ENCODE results near the gene KRT82. TPM values are rescaled to one million over a fixed set of nuclear protein-coding genes. Genes with fewer than 3 reads are reported as not detected.

Gene KRT82
- polyA plus RNA-seq, 4 donors: not detected

GRCh38 chr12:52419656-52420055 is 13.5 kb upstream of the KRT82 start:
- Histone ChIP-seq H3K4me1 (ENCODE audit: control insufficient read depth in 3 of 3, insufficient read depth in 2 of 3, low read depth in 1 of 3, low read length in 2 of 3) (no peaks in the 10 kb centered on the region), H3K27ac (ENCODE audit: low read depth in 1 of 3, low read length in 2 of 3) (no peak overlapping the region), H3K27me3 (ENCODE audit: control insufficient read depth in 3 of 3, insufficient read depth in 3 of 3, low read length in 3 of 3) (peaks cover 0 to 3% (median 0%) of the 10 kb centered on the region in 3 donors), H3K9me3 (ENCODE audit: control insufficient read depth in 2 of 2, insufficient read depth in 1 of 2, low read depth in 1 of 2, low read length in 1 of 2) (no peaks in the 10 kb centered on the region), H3K4me3 (ENCODE audit: low read depth in 1 of 3, low read length in 3 of 3) (no peak overlapping the region), H3K36me3 (ENCODE audit: control insufficient read depth in 3 of 3, insufficient read depth in 2 of 3, low read depth in 1 of 3, low read length in 3 of 3) (no peaks in the 10 kb centered on the region)
- FAIRE-seq (no peak), DNase-seq (no peak)
- 11 to 49% (median 40%) methylated on average over 1 of the region's 1 CpG for WGBS, 3 donors

- Histone ChIP-seq H3K9me3 (ENCODE audit: control insufficient read depth in 2 of 2, insufficient read depth in 1 of 2, low read depth in 1 of 2, low read length in 1 of 2) (no peaks in the 10 kb centered on the region), H3K4me3 (ENCODE audit: low read depth in 1 of 3, low read length in 3 of 3) (no peak overlapping the region), H3K36me3 (ENCODE audit: control insufficient read depth in 3 of 3, insufficient read depth in 2 of 3, low read depth in 1 of 3, low read length in 3 of 3) (no peaks in the 10 kb centered on the region), H3K27me3 (ENCODE audit: control insufficient read depth in 3 of 3, insufficient read depth in 3 of 3, low read length in 3 of 3) (peaks cover 0 to 3% (median 0%) of the 10 kb centered on the region in 3 donors), H3K27ac (ENCODE audit: low read depth in 1 of 3, low read length in 2 of 3) (no peak overlapping the region), H3K4me1 (ENCODE audit: control insufficient read depth in 3 of 3, insufficient read depth in 2 of 3, low read depth in 1 of 3, low read length in 2 of 3) (no peaks in the 10 kb centered on the region)
- no peak for FAIRE-seq
- no peak for DNase-seq
- WGBS, 3 donors: 82 to 87% (median 83%) methylated on average over 4 of the region's 4 CpGs
Measured at GRCh38 chr12:52418576-52419110, 12.5 kb upstream of the KRT82 start.

- no peak for DNase-seq
- Histone ChIP-seq H3K4me1 (ENCODE audit: control insufficient read depth in 3 of 3, insufficient read depth in 2 of 3, low read depth in 1 of 3, low read length in 2 of 3) (no peaks in the 10 kb centered on the region), H3K4me3 (ENCODE audit: low read depth in 1 of 3, low read length in 3 of 3) (no peak overlapping the region), H3K27me3 (ENCODE audit: control insufficient read depth in 3 of 3, insufficient read depth in 3 of 3, low read length in 3 of 3) (peaks cover 0 to 3% (median 0%) of the 10 kb centered on the region in 3 donors), H3K27ac (ENCODE audit: low read depth in 1 of 3, low read length in 2 of 3) (peak overlapping the region in 1 of 3 donors; percentile 37), H3K36me3 (ENCODE audit: control insufficient read depth in 3 of 3, insufficient read depth in 2 of 3, low read depth in 1 of 3, low read length in 3 of 3) (no peaks in the 10 kb centered on the region), H3K9me3 (ENCODE audit: control insufficient read depth in 2 of 2, insufficient read depth in 1 of 2, low read depth in 1 of 2, low read length in 1 of 2) (no peaks in the 10 kb centered on the region)
- 43 to 69% (median 57%) methylated on average over 2 of the region's 2 CpGs for WGBS, 3 donors
- no peak for FAIRE-seq
Measured at GRCh38 chr12:52417740-52418139, 11.6 kb upstream of the KRT82 start.

GRCh38 chr12:52416795-52417194 is 10.7 kb upstream of the KRT82 start:
- 77 to 88% (median 83%) methylated on average over 1 of the region's 1 CpG for WGBS, 3 donors
- H3K27ac ChIP-seq (ENCODE audit: low read depth in 1 of 3, low read length in 2 of 3): peak overlapping the region in 1 of 3 donors; percentile 51
- no peaks in the 10 kb centered on the region for H3K4me1 ChIP-seq (ENCODE audit: control insufficient read depth in 3 of 3, insufficient read depth in 2 of 3, low read depth in 1 of 3, low read length in 2 of 3)
- DNase-seq (no peak), FAIRE-seq (no peak)
- H3K9me3 ChIP-seq (ENCODE audit: control insufficient read depth in 2 of 2, insufficient read depth in 1 of 2, low read depth in 1 of 2, low read length in 1 of 2): no peaks in the 10 kb centered on the region
- peaks cover 0 to 3% (median 0%) of the 10 kb centered on the region in 3 donors for H3K27me3 ChIP-seq (ENCODE audit: control insufficient read depth in 3 of 3, insufficient read depth in 3 of 3, low read length in 3 of 3)
- H3K4me3 ChIP-seq (ENCODE audit: low read depth in 1 of 3, low read length in 3 of 3): no peak overlapping the region
- H3K36me3 ChIP-seq (ENCODE audit: control insufficient read depth in 3 of 3, insufficient read depth in 2 of 3, low read depth in 1 of 3, low read length in 3 of 3): no peaks in the 10 kb centered on the region

- Histone ChIP-seq H3K9me3 (ENCODE audit: control insufficient read depth in 2 of 2, insufficient read depth in 1 of 2, low read depth in 1 of 2, low read length in 1 of 2) (no peaks in the 10 kb centered on the region), H3K27me3 (ENCODE audit: control insufficient read depth in 3 of 3, insufficient read depth in 3 of 3, low read length in 3 of 3) (no peaks in the 10 kb centered on the region), H3K36me3 (ENCODE audit: control insufficient read depth in 3 of 3, insufficient read depth in 2 of 3, low read depth in 1 of 3, low read length in 3 of 3) (no peaks in the 10 kb centered on the region), H3K4me1 (ENCODE audit: control insufficient read depth in 3 of 3, insufficient read depth in 2 of 3, low read depth in 1 of 3, low read length in 2 of 3) (no peaks in the 10 kb centered on the region), H3K4me3 (ENCODE audit: low read depth in 1 of 3, low read length in 3 of 3) (no peak overlapping the region), H3K27ac (ENCODE audit: low read depth in 1 of 3, low read length in 2 of 3) (peak overlapping the region in 1 of 3 donors; percentile 30)
- DNase-seq: no peak
- WGBS, 3 donors: 63 to 68% (median 64%) methylated on average over 10 of the region's 10 CpGs
- no peak for FAIRE-seq
Measured at GRCh38 chr12:52415870-52416750, 10.0 kb upstream of the KRT82 start.

GRCh38 chr12:52414936-52415335 is 8.8 kb upstream of the KRT82 start:
- no peaks in the 10 kb centered on the region for H3K27me3 ChIP-seq (ENCODE audit: control insufficient read depth in 3 of 3, insufficient read depth in 3 of 3, low read length in 3 of 3)
- no peaks in the 10 kb centered on the region for H3K9me3 ChIP-seq (ENCODE audit: control insufficient read depth in 2 of 2, insufficient read depth in 1 of 2, low read depth in 1 of 2, low read length in 1 of 2)
- 70 to 83% (median 76%) methylated on average over 5 of the region's 5 CpGs for WGBS, 3 donors
- H3K4me1 ChIP-seq (ENCODE audit: control insufficient read depth in 3 of 3, insufficient read depth in 2 of 3, low read depth in 1 of 3, low read length in 2 of 3): no peaks in the 10 kb centered on the region
- DNase-seq: no peak
- no peak overlapping the region for H3K27ac ChIP-seq (ENCODE audit: low read depth in 1 of 3, low read length in 2 of 3)
- no peaks in the 10 kb centered on the region for H3K36me3 ChIP-seq (ENCODE audit: control insufficient read depth in 3 of 3, insufficient read depth in 2 of 3, low read depth in 1 of 3, low read length in 3 of 3)
- H3K4me3 ChIP-seq (ENCODE audit: low read depth in 1 of 3, low read length in 3 of 3): no peak overlapping the region
- no peak for FAIRE-seq

GRCh38 chr12:52413782-52414345 is 7.7 kb upstream of the KRT82 start:
- 68 to 75% (median 69%) methylated on average over 8 of the region's 8 CpGs for WGBS, 3 donors
- no peak for FAIRE-seq

GRCh38 chr12:52413202-52413601 is 7.1 kb upstream of the KRT82 start:
- Histone ChIP-seq H3K4me3 (ENCODE audit: low read depth in 1 of 3, low read length in 3 of 3) (no peak overlapping the region), H3K9me3 (ENCODE audit: control insufficient read depth in 2 of 2, insufficient read depth in 1 of 2, low read depth in 1 of 2, low read length in 1 of 2) (no peaks in the 10 kb centered on the region), H3K4me1 (ENCODE audit: control insufficient read depth in 3 of 3, insufficient read depth in 2 of 3, low read depth in 1 of 3, low read length in 2 of 3) (no peaks in the 10 kb centered on the region), H3K27me3 (ENCODE audit: control insufficient read depth in 3 of 3, insufficient read depth in 3 of 3, low read length in 3 of 3) (no peaks in the 10 kb centered on the region), H3K36me3 (ENCODE audit: control insufficient read depth in 3 of 3, insufficient read depth in 2 of 3, low read depth in 1 of 3, low read length in 3 of 3) (no peaks in the 10 kb centered on the region), H3K27ac (ENCODE audit: low read depth in 1 of 3, low read length in 2 of 3) (no peak overlapping the region)
- 45 to 53% (median 45%) methylated on average over 4 of the region's 4 CpGs for WGBS, 3 donors
- no peak for FAIRE-seq
- no peak for DNase-seq

More at GRCh38 chr12:52413782-52414345, 7.7 kb upstream of the KRT82 start:
- Histone ChIP-seq H3K9me3 (ENCODE audit: control insufficient read depth in 2 of 2, insufficient read depth in 1 of 2, low read depth in 1 of 2, low read length in 1 of 2) (no peaks in the 10 kb centered on the region), H3K4me1 (ENCODE audit: control insufficient read depth in 3 of 3, insufficient read depth in 2 of 3, low read depth in 1 of 3, low read length in 2 of 3) (no peaks in the 10 kb centered on the region), H3K36me3 (ENCODE audit: control insufficient read depth in 3 of 3, insufficient read depth in 2 of 3, low read depth in 1 of 3, low read length in 3 of 3) (no peaks in the 10 kb centered on the region), H3K27me3 (ENCODE audit: control insufficient read depth in 3 of 3, insufficient read depth in 3 of 3, low read length in 3 of 3) (no peaks in the 10 kb centered on the region), H3K27ac (ENCODE audit: low read depth in 1 of 3, low read length in 2 of 3) (no peak overlapping the region), H3K4me3 (ENCODE audit: low read depth in 1 of 3, low read length in 3 of 3) (no peak overlapping the region)
- DNase-seq: no peak
